Tibial nerve (tissue), 4 donors: ENCODE data around the gene SORBS1.

Experiments used
- EP300 ChIP-seq, 2 donors: sonication (generic); formaldehyde crosslinking; IDR thresholded peaks; one replicate each; pipeline ENCODE4 v1.6.1; 2017; ENCODE audit warnings: antibody characterized with exemption in 2 of 2, mild to moderate bottlenecking in 1 of 2
- POLR2A ChIP-seq, 2 donors: fragments of 450-650 bp; IDR thresholded peaks; one replicate each; pipeline ENCODE4 v1.6.1; 2017; ENCODE audit warnings: antibody characterized with exemption in 2 of 2, mild to moderate bottlenecking in 2 of 2, moderate library complexity in 2 of 2
- TF ChIP-seq, protein P1 (sequence below), 5 experiments: fragments of 200-600 bp in 3 of 5; fragments of 450-650 bp in 2 of 5; sonication (generic) in 3 of 5; IDR thresholded peaks; one replicate each; pipeline ENCODE4 v1.5.1; 2016 to 2019; ENCODE audit warnings: antibody characterized with exemption in 5 of 5, mild to moderate bottlenecking in 3 of 5, moderate library complexity in 2 of 5

DNA sequence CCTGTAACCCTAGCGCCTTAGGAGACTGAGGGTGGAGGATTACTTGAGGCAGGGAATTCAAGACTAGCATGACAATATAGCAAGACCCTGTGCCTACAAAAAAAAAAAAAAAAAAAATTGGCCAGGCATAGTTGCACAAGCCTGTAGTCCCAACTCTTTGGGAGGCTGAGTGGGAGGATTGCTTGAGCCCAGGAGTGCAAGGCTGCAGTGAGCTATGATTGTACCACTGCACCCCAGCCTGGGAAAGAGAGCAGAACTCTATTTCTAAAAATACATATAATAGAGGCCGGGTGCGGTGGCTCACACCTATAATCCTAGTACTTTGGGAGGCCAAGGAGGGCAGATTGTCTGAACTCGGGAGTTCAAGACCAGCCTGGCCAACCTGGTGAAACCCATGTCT, 10.2 kb upstream of the SORBS1 start:
- TF ChIP-seq, protein P1, sequence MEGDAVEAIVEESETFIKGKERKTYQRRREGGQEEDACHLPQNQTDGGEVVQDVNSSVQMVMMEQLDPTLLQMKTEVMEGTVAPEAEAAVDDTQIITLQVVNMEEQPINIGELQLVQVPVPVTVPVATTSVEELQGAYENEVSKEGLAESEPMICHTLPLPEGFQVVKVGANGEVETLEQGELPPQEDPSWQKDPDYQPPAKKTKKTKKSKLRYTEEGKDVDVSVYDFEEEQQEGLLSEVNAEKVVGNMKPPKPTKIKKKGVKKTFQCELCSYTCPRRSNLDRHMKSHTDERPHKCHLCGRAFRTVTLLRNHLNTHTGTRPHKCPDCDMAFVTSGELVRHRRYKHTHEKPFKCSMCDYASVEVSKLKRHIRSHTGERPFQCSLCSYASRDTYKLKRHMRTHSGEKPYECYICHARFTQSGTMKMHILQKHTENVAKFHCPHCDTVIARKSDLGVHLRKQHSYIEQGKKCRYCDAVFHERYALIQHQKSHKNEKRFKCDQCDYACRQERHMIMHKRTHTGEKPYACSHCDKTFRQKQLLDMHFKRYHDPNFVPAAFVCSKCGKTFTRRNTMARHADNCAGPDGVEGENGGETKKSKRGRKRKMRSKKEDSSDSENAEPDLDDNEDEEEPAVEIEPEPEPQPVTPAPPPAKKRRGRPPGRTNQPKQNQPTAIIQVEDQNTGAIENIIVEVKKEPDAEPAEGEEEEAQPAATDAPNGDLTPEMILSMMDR (IDR thresholded peaks at IDR 0.05), result no peak
- TF ChIP-seq POLR2A (IDR thresholded peaks at IDR 0.05), result no peak
- TF ChIP-seq EP300 (IDR thresholded peaks at IDR 0.05), result no peak
